Measurements from ENCODE around the gene OSBP2.

DNA sequence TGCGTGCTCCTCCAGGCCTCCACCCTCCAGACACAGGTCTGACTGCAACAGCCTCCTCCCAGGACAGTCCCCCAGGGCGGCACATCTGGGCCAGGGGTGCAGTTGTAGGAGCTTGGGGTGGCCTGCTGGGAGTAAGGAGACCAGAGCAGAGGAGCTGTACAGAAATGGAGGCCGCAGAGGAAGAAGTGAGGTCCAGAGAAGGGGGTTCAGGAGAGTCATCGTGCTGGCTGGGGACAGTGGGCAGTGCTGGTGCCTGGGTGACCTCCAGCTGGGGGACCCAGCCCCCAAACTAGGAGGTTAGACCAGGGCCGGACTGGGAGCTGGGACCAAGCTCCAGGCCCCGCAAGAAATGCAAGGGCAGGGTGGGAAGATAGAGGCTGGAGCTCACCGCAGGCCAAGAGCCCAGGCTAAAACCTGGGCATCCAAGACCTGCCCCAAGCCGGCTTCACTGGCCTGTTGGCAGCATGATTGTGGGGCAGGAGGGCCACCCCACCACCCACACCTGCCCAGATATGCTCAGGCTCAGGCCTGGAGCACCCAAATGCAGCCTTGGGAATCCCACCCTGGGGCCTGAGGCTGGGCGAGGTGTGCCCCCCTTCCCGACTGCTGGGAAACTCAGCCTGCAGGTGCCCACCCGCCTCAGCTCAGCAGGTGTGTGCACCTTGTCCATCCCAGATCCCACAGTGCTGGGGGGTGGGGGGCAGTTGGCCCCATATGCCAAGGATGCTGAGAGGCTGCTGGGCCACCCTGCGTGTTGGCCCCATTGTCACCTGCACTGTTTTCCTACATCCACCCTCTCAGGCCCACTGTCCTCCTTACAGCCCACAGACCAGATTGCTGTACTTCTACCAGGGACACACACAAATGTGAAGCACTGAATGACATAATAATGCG, 177.0 kb downstream of the OSBP2 start:
- TF ChIP-seq, protein P1, sequence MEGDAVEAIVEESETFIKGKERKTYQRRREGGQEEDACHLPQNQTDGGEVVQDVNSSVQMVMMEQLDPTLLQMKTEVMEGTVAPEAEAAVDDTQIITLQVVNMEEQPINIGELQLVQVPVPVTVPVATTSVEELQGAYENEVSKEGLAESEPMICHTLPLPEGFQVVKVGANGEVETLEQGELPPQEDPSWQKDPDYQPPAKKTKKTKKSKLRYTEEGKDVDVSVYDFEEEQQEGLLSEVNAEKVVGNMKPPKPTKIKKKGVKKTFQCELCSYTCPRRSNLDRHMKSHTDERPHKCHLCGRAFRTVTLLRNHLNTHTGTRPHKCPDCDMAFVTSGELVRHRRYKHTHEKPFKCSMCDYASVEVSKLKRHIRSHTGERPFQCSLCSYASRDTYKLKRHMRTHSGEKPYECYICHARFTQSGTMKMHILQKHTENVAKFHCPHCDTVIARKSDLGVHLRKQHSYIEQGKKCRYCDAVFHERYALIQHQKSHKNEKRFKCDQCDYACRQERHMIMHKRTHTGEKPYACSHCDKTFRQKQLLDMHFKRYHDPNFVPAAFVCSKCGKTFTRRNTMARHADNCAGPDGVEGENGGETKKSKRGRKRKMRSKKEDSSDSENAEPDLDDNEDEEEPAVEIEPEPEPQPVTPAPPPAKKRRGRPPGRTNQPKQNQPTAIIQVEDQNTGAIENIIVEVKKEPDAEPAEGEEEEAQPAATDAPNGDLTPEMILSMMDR (IDR thresholded peaks at IDR 0.05; ENCODE audit: low read length), result no peak
- TF ChIP-seq EZH2 (IDR thresholded peaks at IDR 0.05; ENCODE audit: borderline replicate concordance, low read length), result no peak

Measured in OCI-LY1 (cell line).